ENCODE results near the gene QARS1. TPM values are rescaled to one million over a fixed set of nuclear protein-coding genes. Genes with fewer than 3 reads are reported as not detected.

QARS1 gene
- total RNA-seq, 1 donor from 2014 or later = 105 TPM

GRCh38 chr3:49120438-49121131 lies 16.0 kb upstream of the QARS1 start, which contains the start of gene USP19:
USP19 (minus strand) TSS chr3:49120823; CDS start chr3:49119145, 1,678 bp downstream.
- peak; percentile 97 for DNase-seq (ENCODE audit: low spot score)
- ATAC-seq = peak; percentile 92

DNA sequence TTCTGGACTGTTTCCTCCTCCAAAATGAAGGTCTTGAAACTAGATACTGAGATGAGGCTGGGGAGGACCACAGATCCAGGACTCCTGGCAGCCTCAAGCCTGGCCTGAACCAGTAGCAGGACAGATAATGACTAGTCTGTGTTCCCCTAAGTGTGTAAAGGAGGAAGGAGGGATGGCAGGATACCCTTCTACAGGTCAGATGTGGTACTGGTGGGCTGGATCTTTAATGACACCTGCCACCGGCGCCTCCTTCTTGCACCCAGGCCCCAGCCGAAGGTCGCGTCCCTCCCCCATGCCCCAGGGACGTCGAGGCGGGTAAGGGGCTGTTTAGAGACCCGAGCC lies 15.5 kb upstream of the QARS1 start:
- no peak for DNase-seq (ENCODE audit: low spot score)
- no peak for ATAC-seq

DNA sequence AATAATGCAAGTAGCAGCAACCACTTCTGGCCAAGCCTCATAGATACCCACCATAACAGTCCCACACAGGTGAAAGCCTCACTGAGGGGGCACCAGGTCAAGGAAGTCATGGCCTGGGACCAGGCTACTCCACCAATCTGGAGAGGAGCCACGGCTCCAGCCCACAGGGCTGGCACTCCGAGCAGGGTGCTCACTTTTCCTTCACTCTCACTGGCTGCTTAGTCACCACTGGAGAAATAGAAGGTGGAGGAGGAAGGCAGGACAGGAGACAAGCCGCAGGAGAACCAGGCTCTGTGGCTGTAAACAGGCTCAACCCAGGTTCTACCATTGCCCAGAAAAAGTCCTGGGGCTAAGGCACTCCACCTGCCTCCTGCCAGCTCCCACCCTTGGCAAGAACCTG lies 14.9 kb upstream of the QARS1 start:
- DNase-seq (ENCODE audit: low spot score) (no peak), ATAC-seq (no peak)

DNA sequence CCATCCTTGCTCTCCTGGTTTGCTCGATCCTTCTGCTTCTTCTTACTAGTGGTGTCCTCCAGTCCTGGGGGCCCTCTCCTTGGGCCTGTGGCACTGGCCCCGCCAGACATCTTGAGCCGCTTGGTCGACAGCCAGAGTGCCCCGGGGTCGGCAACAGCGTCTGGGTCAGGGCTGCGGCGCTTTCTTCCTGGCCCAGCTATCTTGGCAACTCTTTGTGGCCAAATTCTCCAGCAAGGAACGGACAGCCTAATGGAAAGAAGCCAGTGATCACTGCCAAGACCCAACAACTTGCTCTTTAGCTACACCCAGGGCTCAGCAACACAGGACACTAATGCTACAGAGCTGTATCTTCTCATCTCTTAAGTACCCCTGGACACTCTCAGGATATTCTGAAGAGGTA lies 14.5 kb upstream of the QARS1 start:
- ATAC-seq (no peak), DNase-seq (ENCODE audit: low spot score) (no peak)

DNA sequence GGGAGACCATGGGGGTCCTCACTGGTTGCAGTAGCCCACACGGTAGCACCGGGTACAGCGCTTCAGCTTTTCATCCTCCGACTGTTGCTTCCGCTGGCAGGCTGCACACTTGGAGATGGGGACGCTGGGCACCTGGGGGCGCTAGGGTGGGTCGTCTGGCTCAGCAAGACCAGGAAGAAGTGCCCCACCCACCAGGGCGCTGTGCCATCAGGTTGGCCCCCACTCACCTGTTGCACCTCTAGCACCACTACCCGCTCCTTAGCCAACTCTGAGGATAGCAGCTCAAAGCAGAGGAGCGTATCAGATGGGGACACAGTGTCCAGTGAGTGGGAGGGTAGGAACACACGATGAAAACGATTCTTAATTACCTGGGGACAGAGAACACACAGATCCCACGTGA lies 7.7 kb upstream of the QARS1 start:
- ATAC-seq (no peak), DNase-seq (ENCODE audit: low spot score) (no peak)

DNA sequence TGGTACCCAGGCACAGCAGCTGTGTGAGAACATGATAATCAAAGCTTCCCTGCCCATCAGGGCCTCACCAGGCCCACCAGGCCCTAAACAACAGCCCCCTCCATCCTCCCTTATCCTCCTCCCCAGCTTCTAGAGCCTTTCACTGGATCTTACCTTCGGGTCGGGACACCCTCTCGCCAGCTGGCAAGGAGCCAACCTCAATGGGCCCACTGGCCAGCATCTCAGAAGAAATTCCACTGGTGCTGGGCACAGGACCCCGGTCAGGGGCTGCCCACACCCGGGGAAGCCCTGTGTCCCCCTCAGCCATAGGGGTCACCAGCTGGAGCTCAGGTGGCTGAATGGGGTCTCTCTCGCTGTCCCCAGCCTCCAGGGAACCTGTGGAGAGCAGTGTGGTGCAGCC lies 6.8 kb upstream of the QARS1 start:
- ATAC-seq (no peak), DNase-seq (ENCODE audit: low spot score) (no peak)

GRCh38 chr3:49110780-49111179 lies 6.2 kb upstream of the QARS1 start:
- DNase-seq (ENCODE audit: low spot score) = no peak
- ATAC-seq = no peak

DNA sequence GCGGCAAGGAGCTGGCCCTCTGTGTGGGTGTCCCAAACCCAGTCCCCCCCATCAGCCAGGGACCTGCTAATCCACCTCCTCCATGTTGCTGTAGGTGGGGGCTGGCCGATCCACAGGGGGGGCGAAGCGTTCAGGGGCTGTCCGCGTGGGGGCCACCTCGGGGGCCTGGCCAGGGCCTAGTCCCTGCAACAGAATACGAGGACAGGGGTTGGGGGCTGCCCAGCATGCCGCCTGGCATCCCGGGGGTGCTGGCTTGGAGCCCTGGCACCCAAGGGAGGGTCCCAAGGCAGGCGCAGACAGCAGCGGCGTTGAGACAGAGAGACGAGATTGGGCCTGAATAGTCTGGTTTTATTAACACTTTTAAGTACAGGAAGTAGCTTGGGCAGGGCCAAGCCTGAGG lies 3.8 kb upstream of the QARS1 start:
- DNase-seq (ENCODE audit: low spot score) = no peak
- ATAC-seq = no peak

DNA sequence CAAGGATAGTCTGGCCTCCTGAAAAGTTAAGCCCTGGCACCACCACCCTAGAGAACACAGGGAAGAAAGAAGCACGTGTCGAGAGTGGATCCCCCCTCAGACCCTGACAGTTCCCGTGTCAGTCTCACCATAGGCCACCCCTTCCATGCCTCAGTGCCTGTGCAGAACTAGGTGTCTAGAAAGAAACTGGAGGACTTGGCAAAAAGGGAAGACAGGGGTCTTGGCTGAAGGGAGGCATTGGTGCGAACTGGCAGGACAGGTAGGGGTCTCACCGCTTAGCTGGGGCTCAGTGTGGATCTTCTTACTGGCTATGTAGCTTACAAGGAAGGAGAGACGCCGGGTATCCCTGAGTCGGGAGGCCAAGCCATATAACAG lies 518 bp downstream of the QARS1 start:
- DNase-seq (ENCODE audit: low spot score) = no peak
- ATAC-seq = no peak

DNA sequence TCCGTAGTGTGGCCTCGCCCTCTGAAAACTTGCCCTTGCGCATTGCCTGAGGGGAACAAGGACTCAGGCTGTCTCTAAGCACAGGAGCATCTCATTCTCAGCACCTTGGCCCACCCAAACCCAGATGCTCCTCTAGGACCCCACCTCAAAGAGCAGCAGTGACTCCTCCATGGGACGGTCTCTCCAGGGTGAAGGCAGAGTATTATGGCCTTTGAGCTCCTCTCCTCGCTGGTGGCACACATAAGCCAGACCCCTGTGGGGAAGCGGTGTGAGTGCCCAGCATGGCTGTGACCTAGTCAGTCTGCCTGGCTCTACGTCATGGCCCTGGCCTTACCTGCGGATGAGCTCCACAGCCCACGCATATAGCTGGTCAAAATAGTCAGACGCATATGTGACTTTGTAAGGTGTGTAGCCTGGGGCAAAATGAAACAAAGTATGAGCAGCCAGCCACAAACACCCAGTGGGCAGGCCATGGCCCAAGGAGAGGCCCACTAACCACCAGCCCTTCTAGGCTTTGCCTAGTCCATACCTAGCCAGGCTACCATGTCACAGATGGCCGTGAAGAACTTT lies 4.4 kb downstream of the QARS1 start:
- ATAC-seq (no peak), DNase-seq (ENCODE audit: low spot score) (no peak)

DNA sequence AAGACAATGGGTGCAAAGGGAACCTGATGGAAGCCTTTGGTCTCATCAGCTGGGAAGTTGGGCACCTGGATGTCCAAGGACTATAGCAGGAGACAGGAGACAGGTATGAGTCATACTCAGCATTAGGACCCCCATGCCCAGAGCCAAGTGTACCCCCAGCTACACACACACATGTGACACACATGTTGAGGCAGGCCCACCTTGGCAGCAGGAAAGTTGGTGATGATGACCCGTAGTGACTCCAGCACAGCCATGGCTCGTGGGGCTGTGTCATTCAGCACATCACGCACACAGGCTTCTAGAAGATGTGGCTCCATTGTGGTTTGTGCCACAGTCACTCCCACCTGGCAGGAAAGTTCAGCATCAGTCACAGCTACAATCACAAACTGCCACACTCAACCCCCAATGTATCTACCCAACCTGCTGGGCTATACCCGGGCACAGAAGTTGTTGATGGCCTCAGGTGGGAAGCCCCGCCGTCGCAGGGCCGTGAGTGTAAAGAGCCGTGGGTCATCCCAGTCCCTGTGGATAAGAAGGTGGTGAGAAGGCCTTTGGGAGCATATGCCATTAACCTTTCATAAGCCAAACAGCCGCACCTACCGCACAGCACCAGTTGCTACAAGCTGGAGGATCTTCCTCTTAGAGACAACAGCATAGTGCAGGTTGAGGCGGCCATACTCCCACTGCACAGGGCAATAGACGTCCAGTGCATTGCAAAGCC lies 5.5 kb downstream of the QARS1 start:
- ATAC-seq = no peak
- DNase-seq (ENCODE audit: low spot score) = no peak

DNA sequence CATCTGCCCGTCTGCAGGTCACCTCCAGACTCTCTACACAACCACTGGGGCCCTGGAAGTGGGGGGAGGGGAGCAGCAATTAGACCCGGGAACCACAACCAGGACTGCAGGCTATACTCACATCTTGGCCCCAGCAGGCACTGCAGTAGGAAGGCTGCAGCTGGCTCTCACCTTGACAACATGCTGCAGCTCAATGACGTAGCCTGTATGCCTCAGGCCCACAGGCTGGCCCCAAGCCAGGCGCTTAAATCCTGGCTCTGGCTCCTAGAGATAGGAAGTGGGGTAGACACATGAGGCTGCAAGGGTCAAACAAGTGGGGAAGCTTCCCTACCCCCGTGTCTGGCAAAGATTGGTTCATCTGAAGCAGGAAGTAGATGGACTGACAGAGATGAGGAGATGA lies 6.1 kb downstream of the QARS1 start:
- ATAC-seq (no peak), DNase-seq (ENCODE audit: low spot score) (no peak)

GRCh38 chr3:49093853-49094767 lies 10.4 kb downstream of the QARS1 start, which contains the start of gene QRICH1:
QRICH1 (minus strand) TSS chr3:49094071; CDS start chr3:49077017, 17,054 bp downstream.
- ATAC-seq = peak; percentile 89

DNA sequence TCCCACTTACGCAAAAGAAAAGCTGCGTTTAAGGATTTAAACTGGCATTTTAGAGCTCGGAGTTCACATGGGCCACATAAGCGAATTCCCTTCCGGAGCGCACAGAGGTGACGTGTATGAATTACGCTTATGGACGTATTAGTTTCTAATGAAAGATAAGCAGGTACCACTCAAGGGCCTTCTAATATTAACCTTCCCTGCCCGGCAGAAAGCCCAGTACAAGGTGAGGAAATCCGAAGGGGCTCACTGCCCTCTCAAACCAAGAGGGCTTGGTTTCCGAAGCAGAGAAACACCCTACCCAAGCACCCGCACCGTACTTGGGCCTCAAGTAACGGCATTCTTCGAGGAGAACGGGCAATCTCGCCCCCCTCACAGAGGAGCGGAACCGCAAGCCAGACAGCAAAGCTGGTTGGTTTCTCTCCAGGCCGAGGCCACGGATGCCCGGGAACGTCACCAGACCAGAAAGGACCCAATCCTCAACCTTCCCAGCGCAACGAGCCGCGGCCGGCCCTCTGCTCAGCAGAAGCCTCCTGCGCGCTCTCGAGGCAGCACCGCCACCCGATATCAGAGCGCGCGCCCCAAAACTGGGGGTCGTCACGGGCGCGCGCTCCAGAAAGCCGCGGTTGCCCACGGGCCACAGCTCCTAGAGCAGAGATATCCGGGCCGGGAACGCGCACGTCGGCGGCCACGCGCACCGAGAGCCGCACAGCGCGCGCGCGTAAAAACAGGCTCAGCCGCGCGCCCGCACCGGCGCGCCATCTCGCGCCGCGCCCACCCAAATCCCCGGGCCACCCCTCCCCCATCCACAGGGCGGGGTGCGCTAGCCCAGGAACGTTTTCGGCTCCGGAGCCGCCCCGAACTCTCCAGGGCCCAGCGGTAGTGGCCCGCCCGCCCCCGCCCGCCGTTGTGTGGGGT lies 11.4 kb downstream of the QARS1 start:
- peak; percentile 68 for ATAC-seq
- DNase-seq (ENCODE audit: low spot score) = peak; percentile 81

More at GRCh38 chr3:49093853-49094767, 10.4 kb downstream of the QARS1 start, which contains the start of gene QRICH1:
- peak; percentile 98 for DNase-seq (ENCODE audit: low spot score)

- DNase-seq (ENCODE audit: low spot score) = no peak
These were observed 23.1 kb downstream of the QARS1 start for GRCh38 chr3:49081429-49081828.

DNA sequence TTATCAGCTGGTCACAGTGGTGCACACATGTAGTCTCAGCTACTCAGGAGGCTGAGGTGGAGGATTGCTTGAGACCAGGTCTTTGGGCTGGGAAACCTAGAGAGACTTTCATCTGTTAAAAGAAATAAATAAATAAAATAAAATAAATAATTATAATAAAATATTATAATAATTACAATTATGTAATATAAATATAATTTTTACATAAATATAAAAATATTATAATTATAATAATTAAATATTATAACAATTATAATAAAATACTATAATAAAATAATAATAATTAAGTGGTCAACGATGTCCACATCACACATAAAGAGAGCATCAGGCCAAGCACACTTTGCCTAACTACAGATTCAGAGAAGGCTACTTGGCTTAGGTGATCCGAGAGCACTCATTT lies 25.3 kb downstream of the QARS1 start:
- DNase-seq (ENCODE audit: low spot score) (no peak), ATAC-seq (no peak)

More at GRCh38 chr3:49081429-49081828, 23.1 kb downstream of the QARS1 start:
- no peak for ATAC-seq

GRCh38 chr3:49076646-49077045 lies 27.9 kb downstream of the QARS1 start:
- DNase-seq (ENCODE audit: low spot score) = no peak
- no peak for ATAC-seq

DNA sequence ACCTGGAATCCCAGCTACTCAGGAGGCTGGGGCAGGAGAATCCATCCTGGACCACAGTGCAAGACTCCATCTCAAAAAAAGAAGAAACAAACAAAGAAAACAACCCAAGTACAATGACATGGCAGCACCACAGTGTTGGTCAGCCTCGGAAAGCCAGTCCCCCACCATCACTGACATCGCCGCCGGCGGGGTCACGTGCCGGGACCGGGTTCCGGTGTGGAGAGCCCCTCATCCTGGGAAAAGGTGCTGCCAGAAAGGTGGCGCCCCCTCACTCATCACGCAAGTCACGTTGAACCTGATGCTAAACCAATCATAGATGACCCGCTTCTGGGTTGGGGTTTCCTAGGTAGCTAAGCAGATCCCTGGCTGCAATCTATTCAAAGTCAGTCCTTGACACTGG lies 28.4 kb downstream of the QARS1 start:
- ATAC-seq (no peak), DNase-seq (ENCODE audit: low spot score) (no peak)

DNA sequence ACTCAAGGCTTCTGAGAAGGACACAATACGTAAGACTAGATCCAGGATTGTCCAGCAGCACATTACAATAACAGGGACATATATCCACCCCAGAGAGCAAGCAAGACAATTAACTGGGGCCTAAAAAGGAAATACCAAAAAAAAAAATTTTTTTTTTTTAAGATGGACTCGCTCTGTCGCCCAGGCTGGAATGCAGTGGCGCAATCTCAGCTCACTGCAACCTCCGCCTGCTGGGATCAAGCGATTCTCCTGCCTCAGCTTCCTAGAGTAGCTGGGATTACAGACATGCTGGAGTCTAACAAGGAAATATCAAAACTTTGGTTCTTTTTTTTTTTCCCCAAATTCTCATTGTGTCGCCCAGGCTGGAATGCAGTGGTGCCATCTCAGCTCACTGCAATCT lies 46.5 kb downstream of the QARS1 start:
- ATAC-seq (no peak), DNase-seq (ENCODE audit: low spot score) (no peak)

GRCh38 chr3:49057268-49057667 lies 47.3 kb downstream of the QARS1 start:
- ATAC-seq (no peak), DNase-seq (ENCODE audit: low spot score) (no peak)
